ENCODE data around the gene PCDHB8. TPM values are rescaled to one million over a fixed set of nuclear protein-coding genes. Genes with fewer than 3 reads are reported as not detected.
"Not testable (repeated sequence)": the region's sequence is repeated elsewhere in the genome, so short reads cannot be mapped to it uniquely, and the experiment has no call there.

PCDHB8 gene
- total RNA-seq, 1 donor from 2014 or later = not detected

GRCh38 chr5:141182248-141182647 is 4.7 kb downstream of the PCDHB8 start, which contains the start of gene PCDHB16:
PCDHB16 (plus strand) TSS chr5:141182387; CDS start chr5:141182560, 173 bp downstream.
- intact Hi-C loops (cut with micrococcal nuclease) = loop anchor here (10.0 kb wide), 1 partner anchor 337 kb away; the partner anchor contains the start of genes PCDHA8 and PCDHA9

DNA sequence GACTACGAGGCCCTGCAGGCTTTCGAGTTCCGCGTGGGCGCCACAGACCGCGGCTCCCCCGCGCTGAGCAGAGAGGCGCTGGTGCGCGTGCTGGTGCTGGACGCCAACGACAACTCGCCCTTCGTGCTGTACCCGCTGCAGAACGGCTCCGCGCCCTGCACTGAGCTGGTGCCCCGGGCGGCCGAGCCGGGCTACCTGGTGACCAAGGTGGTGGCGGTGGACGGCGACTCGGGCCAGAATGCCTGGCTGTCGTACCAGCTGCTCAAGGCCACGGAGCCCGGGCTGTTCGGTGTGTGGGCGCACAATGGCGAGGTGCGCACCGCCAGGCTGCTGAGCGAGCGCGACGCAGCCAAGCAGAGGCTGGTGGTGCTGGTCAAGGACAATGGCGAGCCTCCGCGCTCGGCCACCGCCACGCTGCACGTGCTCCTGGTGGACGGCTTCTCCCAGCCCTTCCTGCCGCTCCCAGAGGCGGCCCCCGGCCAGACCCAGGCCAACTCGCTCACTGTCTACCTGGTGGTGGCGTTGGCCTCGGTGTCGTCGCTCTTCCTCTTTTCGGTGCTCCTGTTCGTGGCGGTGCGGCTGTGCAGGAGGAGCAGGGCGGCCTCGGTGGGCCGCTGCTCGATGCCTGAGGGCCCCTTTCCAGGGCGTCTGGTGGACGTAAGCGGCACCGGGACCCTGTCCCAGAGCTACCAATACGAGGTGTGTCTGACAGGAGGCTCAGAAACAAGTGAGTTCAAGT is 6.7 kb downstream of the PCDHB8 start:
- intact Hi-C loops (cut with micrococcal nuclease) = loop anchor here (10.0 kb wide), 1 partner anchor 339 kb away; the partner anchor contains the start of genes PCDHA8 and PCDHA9

DNA sequence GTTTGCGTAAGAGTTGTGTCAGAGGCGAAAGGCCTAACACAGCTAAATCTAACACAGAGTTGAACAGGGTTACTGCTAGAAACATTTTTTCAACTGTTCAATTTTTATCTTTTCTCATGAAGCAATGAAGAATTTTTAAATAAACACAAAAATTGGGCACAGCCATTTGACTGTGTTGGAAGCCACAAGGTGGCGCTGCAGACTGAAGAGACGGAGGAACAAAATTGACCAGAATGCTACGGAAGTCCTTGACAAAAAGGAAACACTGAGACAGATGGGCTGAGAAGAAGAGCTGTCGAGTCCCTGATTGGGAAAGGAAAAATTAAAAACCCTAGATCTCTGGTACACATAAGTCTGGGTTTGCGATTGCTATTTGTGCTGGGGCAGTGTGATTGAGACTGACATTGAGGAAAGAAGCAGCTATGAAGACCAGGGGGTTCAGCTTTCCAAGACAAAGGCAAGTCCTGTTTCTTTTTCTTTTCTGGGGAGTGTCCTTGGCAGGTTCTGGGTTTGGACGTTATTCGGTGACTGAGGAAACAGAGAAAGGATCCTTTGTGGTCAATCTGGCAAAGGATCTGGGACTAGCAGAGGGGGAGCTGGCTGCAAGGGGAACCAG is 9.4 kb downstream of the PCDHB8 start, which contains the start of gene PCDHB9:
Gene PCDHB9 (plus strand): TSS at position 265 of the 616 bp plus-strand sequence. CDS start 158 bp downstream, at position 423.
- intact Hi-C loops (cut with micrococcal nuclease) = loop anchor here (5.0 to 10.0 kb wide), 2 partner anchors 342 to 370 kb away; partner anchors contain the start of genes PCDHA8 and PCDHA9

DNA sequence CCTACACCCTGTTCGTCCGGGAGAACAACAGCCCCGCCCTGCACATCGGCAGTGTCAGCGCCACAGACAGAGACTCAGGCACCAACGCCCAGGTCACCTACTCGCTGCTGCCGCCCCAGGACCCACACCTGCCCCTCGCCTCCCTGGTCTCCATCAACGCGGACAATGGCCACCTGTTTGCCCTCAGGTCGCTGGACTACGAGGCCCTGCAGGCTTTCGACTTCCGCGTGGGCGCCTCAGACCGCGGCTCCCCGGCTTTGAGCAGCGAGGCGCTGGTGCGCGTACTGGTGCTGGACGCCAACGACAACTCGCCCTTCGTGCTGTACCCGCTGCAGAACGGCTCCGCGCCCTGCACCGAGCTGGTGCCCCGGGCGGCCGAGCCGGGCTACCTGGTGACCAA is 11.1 kb downstream of the PCDHB8 start:
- intact Hi-C loops (cut with micrococcal nuclease) = loop anchor here (5.0 to 10.0 kb wide), 2 partner anchors 344 to 369 kb away; partner anchors contain the start of genes PCDHA8 and PCDHA9

GRCh38 chr5:141189131-141189530 is 11.5 kb downstream of the PCDHB8 start:
- intact Hi-C loops (cut with micrococcal nuclease) = loop anchor here (5.0 to 10.0 kb wide), 2 partner anchors 344 to 368 kb away; partner anchors contain the start of genes PCDHA8 and PCDHA9

DNA sequence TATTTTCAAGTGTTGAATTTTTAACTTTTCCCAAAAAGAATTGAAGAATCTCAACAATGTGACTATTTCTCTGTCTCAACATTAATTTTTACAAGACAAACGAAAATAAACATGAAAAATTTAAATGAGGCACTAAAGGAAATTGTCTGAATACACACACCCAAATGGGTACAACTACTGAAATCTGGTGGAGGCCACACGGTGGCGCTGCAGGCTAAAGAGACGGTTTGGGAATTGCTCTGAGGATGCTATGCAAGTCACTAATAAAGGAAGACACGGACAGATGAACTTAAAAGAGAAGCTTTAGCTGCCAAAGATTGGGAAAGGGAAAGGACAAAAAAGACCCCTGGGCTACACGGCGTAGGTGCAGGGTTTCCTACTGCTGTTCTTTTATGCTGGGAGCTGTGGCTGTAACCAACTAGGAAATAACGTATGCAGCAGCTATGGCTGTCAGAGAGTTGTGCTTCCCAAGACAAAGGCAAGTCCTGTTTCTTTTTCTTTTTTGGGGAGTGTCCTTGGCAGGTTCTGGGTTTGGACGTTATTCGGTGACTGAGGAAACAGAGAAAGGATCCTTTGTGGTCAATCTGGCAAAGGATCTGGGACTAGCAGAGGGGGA is 14.6 kb downstream of the PCDHB8 start, which contains the start of gene PCDHB10:
Gene PCDHB10 (plus strand): TSS at position 244 of the 616 bp plus-strand sequence. CDS start 200 bp downstream, at position 444.
- intact Hi-C loops (cut with micrococcal nuclease) = loop anchor here (10.0 kb wide), 1 partner anchor 173 kb away; the partner anchor contains the start of gene PCDHGA5

DNA sequence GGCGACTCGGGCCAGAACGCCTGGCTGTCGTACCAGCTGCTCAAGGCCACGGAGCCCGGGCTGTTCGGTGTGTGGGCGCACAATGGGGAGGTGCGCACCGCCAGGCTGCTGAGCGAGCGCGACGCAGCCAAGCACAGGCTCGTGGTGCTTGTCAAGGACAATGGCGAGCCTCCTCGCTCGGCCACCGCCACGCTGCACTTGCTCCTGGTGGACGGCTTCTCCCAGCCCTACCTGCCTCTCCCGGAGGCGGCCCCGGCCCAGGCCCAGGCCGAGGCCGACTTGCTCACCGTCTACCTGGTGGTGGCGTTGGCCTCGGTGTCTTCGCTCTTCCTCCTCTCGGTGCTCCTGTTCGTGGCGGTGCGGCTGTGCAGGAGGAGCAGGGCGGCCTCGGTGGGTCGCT is 16.7 kb downstream of the PCDHB8 start:
- intact Hi-C loops (cut with micrococcal nuclease) = loop anchor here (10.0 kb wide), 1 partner anchor 170 kb away; the partner anchor contains the start of gene PCDHGA5

- intact Hi-C loops (cut with micrococcal nuclease) = loop anchor here (10.0 kb wide), 1 partner anchor 168 kb away; the partner anchor contains the start of gene PCDHGA5
These were observed 18.8 kb downstream of the PCDHB8 start for GRCh38 chr5:141196363-141196762.

GRCh38 chr5:141199359-141200235 is 22.0 kb downstream of the PCDHB8 start, which contains the start of gene PCDHB11:
PCDHB11 (plus strand) TSS chr5:141199627; CDS start chr5:141199775, 148 bp downstream.
- intact Hi-C loops (cut with micrococcal nuclease) = loop anchor here (10.0 kb wide), 1 partner anchor 165 kb away; the partner anchor contains the start of gene PCDHGA5

GRCh38 chr5:141201126-141201525 is 23.5 kb downstream of the PCDHB8 start:
- intact Hi-C loops (cut with micrococcal nuclease) = not testable (repeated sequence)

GRCh38 chr5:141201646-141202045 is 24.1 kb downstream of the PCDHB8 start:
- intact Hi-C loops (cut with micrococcal nuclease) = not testable (repeated sequence)

GRCh38 chr5:141208478-141208877 is 30.9 kb downstream of the PCDHB8 start, which contains the start of gene PCDHB12:
PCDHB12 (plus strand) TSS chr5:141208719; CDS start chr5:141208908, 189 bp downstream.
- intact Hi-C loops (cut with micrococcal nuclease) = no loop called here

- intact Hi-C loops (cut with micrococcal nuclease) = not testable (repeated sequence)
These were observed 32.7 kb downstream of the PCDHB8 start for GRCh38 chr5:141210281-141210680.

GRCh38 chr5:141210849-141211248 is 33.3 kb downstream of the PCDHB8 start:
- intact Hi-C loops (cut with micrococcal nuclease) = not testable (repeated sequence)

DNA sequence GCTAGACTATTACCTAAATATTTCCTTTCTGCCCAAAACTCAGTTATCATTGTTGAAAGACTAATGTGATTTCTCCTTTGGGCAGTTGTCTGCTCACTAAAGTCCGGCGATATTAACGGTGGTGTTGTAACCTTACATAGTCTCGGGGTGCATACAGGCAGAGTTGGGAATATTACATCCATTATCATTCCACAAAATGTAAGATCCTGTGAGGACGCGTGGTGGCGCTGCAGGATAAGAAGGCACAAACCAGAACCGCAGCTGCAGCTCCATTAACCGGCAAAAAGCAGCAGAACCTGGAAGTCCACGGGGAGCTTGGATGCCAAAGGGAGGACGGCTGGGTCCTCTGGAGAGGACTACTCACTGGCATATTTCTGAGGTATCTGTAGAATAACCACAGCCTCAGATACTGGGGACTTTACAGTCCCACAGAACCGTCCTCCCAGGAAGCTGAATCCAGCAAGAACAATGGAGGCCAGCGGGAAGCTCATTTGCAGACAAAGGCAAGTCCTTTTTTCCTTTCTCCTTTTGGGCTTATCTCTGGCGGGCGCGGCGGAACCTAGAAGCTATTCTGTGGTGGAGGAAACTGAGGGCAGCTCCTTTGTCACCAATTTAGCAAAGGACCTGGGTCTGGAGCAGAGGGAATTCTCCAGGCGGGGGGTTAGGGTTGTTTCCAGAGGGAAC is 36.2 kb downstream of the PCDHB8 start, which contains the start of gene PCDHB13:
Gene PCDHB13 (plus strand): TSS at position 264 of the 684 bp plus-strand sequence. CDS start 205 bp downstream, at position 469.
- intact Hi-C loops (cut with micrococcal nuclease) = loop anchor here (2.0 kb wide), 1 partner anchor 35 kb away; no protein-coding TSS in a partner anchor

GRCh38 chr5:141214583-141214982 is 37.0 kb downstream of the PCDHB8 start:
- intact Hi-C loops (cut with micrococcal nuclease) = loop anchor here (2.0 kb wide), 1 partner anchor 36 kb away; no protein-coding TSS in a partner anchor

GRCh38 chr5:141215504-141215903 is 37.9 kb downstream of the PCDHB8 start:
- intact Hi-C loops (cut with micrococcal nuclease) = loop anchor here (2.0 kb wide), 1 partner anchor 37 kb away; no protein-coding TSS in a partner anchor

- intact Hi-C loops (cut with micrococcal nuclease) = not testable (repeated sequence)
These were observed 38.4 kb downstream of the PCDHB8 start for GRCh38 chr5:141216035-141216434.
